ENCODE measurements around the gene COL6A1. TPM values are rescaled to one million over a fixed set of nuclear protein-coding genes. Genes with fewer than 3 reads are reported as not detected.
"Not testable (repeated sequence)": the region's sequence is repeated elsewhere in the genome, so short reads cannot be mapped to it uniquely, and the experiment has no call there.

Gene COL6A1
- total RNA-seq, 1 donor from 2014 or later: 65.5 TPM

DNA sequence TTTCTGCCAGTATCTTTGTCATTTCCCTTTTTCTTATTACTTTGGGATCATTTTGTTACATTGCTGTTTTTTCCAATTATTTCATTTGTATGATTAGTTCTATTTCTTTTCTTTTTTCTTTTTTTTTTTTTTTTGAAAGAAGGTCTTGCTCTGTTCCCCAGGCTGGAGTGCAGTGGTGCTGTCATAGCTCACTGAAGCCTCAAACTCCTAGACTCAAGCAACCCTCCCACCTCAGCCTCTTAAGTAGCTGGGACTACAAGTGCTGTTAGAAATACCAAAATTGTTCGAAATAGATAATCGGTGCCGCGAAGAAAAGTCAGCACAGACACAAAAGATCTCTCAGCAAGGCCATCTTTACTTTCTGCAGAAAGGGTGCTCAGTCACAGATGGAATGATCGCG, 26.6 kb upstream of the COL6A1 start:
- Mint-ChIP-seq H3K36me3 (ENCODE audit: low read depth, unreplicated experiment) (no peaks in the 10 kb centered on the region), H3K4me1 (ENCODE audit: unreplicated experiment) (no peaks in the 10 kb centered on the region), H3K4me3 (ENCODE audit: unreplicated experiment) (no peak overlapping the region), H3K27me3 (ENCODE audit: unreplicated experiment) (peaks cover 8% of the 10 kb centered on the region), H3K27ac (ENCODE audit: unreplicated experiment) (no peak overlapping the region), H3K9me3 (ENCODE audit: unreplicated experiment) (no peaks in the 10 kb centered on the region)
- TF ChIP-seq, protein P1, sequence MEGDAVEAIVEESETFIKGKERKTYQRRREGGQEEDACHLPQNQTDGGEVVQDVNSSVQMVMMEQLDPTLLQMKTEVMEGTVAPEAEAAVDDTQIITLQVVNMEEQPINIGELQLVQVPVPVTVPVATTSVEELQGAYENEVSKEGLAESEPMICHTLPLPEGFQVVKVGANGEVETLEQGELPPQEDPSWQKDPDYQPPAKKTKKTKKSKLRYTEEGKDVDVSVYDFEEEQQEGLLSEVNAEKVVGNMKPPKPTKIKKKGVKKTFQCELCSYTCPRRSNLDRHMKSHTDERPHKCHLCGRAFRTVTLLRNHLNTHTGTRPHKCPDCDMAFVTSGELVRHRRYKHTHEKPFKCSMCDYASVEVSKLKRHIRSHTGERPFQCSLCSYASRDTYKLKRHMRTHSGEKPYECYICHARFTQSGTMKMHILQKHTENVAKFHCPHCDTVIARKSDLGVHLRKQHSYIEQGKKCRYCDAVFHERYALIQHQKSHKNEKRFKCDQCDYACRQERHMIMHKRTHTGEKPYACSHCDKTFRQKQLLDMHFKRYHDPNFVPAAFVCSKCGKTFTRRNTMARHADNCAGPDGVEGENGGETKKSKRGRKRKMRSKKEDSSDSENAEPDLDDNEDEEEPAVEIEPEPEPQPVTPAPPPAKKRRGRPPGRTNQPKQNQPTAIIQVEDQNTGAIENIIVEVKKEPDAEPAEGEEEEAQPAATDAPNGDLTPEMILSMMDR (IDR thresholded peaks at IDR 0.05; ENCODE audit: unreplicated experiment): no peak
- no peak for DNase-seq (ENCODE audit: low spot score)

DNA sequence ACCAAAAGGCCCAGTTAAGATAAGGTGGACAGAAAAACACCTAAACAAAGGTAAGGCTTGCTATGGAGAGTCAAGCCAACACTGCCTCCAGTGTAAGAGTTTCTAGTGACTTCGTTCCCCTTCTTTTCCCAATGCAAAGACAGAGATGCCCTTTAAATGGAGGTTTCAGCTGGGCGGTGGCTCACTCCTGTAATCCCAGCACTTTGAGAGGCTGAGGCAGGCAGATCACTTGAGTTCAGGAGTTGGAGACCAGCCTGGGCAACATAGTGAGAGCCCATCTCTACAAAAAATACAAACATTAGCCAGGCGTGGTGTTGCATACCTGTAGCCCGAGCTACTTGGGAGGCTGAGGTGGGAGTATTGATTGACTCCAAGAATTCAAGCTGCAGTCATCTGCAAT, 24.0 kb upstream of the COL6A1 start:
- Mint-ChIP-seq H3K4me3 (ENCODE audit: unreplicated experiment) (no peak overlapping the region), H3K27me3 (ENCODE audit: unreplicated experiment) (peaks cover 6% of the 10 kb centered on the region), H3K4me1 (ENCODE audit: unreplicated experiment) (no peaks in the 10 kb centered on the region), H3K9me3 (ENCODE audit: unreplicated experiment) (peaks cover 5% of the 10 kb centered on the region), H3K36me3 (ENCODE audit: low read depth, unreplicated experiment) (peaks cover 16% of the 10 kb centered on the region), H3K27ac (ENCODE audit: unreplicated experiment) (no peak overlapping the region)
- no peak for DNase-seq (ENCODE audit: low spot score)
- TF ChIP-seq, protein P1 (IDR thresholded peaks at IDR 0.05; ENCODE audit: unreplicated experiment): no peak

DNA sequence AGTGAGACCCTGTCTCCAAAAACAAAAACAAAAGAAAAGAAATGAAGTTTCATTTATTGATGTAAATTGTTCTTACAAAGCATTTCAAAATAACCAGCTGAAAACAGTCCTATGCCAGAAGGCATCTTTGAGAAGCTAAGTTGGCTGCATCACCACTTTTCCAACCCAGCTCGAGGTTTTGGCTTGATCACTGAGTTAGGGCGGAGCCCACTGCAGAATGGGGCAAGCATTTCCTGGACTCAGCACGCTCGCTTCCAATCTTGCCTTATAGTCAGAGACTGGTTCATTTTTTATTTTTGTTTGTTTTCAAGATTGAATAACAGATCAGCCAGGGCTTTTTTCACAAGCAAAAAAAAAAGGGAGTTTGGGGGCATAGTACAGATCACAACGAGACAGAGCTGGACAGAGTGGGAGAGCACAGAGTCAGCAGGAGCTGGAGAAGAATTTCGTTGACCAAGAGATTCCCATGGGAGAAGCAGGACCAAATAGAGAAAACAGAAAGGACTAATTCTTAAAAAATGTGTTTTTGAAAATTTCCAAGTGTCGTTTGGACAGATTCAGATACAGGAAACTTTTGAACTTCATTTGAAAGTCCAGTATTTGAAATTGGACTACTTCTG, 23.5 kb upstream of the COL6A1 start:
- peaks cover 16% of the 10 kb centered on the region for H3K36me3 Mint-ChIP-seq (ENCODE audit: low read depth, unreplicated experiment)
- peaks cover 4% of the 10 kb centered on the region for H3K27me3 Mint-ChIP-seq (ENCODE audit: unreplicated experiment)
- H3K4me1 Mint-ChIP-seq (ENCODE audit: unreplicated experiment): no peaks in the 10 kb centered on the region
- TF ChIP-seq, protein P1 (IDR thresholded peaks at IDR 0.05; ENCODE audit: unreplicated experiment): no peak
- H3K27ac Mint-ChIP-seq (ENCODE audit: unreplicated experiment): no peak overlapping the region
- H3K9me3 Mint-ChIP-seq (ENCODE audit: unreplicated experiment): peaks cover 5% of the 10 kb centered on the region
- no peak for DNase-seq (ENCODE audit: low spot score)
- H3K4me3 Mint-ChIP-seq (ENCODE audit: unreplicated experiment): no peak overlapping the region

DNA sequence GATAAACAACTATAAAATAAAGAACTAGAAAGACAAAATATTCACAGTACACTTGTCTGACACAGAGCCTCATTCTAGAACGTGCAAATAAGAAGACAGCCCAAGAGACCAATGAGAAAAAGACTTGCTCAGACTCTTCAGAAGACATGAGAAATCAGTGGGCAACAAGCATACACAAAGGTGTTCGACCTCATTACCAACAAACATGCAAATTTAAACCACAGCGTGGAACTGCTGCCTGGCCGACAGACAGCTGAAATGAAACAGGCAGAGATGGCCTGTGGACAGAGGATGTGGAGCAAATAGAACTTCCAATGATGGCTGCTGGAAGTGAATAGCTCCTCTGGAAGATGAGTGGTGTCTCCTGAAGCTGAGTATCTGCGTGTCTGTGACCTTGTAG, 22.4 kb upstream of the COL6A1 start:
- no peak for DNase-seq (ENCODE audit: low spot score)
- Mint-ChIP-seq H3K27ac (ENCODE audit: unreplicated experiment) (no peak overlapping the region), H3K9me3 (ENCODE audit: unreplicated experiment) (peaks cover 5% of the 10 kb centered on the region), H3K36me3 (ENCODE audit: low read depth, unreplicated experiment) (peaks cover 16% of the 10 kb centered on the region), H3K4me1 (ENCODE audit: unreplicated experiment) (no peaks in the 10 kb centered on the region), H3K27me3 (ENCODE audit: unreplicated experiment) (peaks cover 4% of the 10 kb centered on the region), H3K4me3 (ENCODE audit: unreplicated experiment) (no peak overlapping the region)
- TF ChIP-seq, protein P1 (IDR thresholded peaks at IDR 0.05; ENCODE audit: unreplicated experiment): no peak

DNA sequence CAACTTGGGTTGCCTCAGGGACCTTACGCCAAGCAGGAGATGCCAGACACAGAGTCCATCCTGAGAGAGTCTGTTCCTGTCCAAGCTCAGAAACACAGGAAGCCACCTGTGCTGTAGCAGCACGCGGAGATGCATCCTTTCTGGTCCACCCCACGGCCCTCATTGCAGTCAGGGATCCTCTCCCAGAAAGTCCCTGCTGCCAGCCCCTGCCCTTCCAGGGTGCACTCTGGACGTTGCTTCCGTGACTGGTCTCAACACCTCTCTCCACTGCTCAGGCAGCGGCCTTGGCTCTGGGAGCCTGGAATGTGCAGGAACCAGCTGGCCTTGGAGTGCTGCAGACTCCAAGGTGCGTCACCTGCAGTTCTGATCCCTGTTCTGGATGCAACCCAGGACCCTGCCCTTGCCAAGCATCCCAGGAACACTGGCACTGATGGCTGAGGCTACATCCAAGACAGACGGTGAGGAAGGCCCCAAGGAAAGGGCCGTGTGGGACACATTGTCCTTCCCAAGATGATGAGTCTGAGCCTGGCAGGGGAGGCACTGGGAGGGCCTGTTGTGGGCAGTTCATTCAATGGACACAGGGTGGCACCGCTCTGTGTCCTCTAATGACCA, 21.7 kb upstream of the COL6A1 start:
- peaks cover 5% of the 10 kb centered on the region for H3K9me3 Mint-ChIP-seq (ENCODE audit: unreplicated experiment)
- peaks cover 4% of the 10 kb centered on the region for H3K27me3 Mint-ChIP-seq (ENCODE audit: unreplicated experiment)

DNA sequence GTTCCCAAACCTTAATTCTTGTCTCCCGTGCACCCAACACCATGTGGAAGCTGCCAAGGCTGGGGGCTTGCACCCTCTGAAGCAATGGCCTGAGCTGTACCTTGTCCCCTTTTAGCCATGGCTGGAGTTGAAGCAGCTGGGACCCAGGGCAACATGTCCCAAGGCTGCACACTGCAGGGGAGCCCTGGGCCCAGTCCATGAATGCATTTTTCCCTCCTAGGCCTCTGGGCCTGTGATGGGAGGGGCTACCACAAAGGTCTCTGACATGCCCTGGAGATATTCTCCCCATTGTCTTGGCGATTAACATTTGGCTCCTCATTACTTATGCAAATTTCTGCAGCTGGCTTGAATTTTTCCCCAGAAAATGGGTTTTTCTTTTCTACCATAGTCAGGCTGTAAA, 20.2 kb upstream of the COL6A1 start:
- H3K4me3 Mint-ChIP-seq (ENCODE audit: unreplicated experiment); H3K27ac Mint-ChIP-seq (ENCODE audit: unreplicated experiment); H3K27me3 Mint-ChIP-seq (ENCODE audit: unreplicated experiment); H3K9me3 Mint-ChIP-seq (ENCODE audit: unreplicated experiment); H3K4me1 Mint-ChIP-seq (ENCODE audit: unreplicated experiment); DNase-seq (ENCODE audit: low spot score): not testable (repeated sequence)
- peaks cover 16% of the 10 kb centered on the region for H3K36me3 Mint-ChIP-seq (ENCODE audit: low read depth, unreplicated experiment)

More for the DNA sequence above, 21.7 kb upstream of the COL6A1 start:
- TF ChIP-seq, protein P1 (IDR thresholded peaks at IDR 0.05; ENCODE audit: unreplicated experiment): no peak
- H3K27ac Mint-ChIP-seq (ENCODE audit: unreplicated experiment): no peak overlapping the region
- no peak for DNase-seq (ENCODE audit: low spot score)
- H3K36me3 Mint-ChIP-seq (ENCODE audit: low read depth, unreplicated experiment): peaks cover 16% of the 10 kb centered on the region
- no peak overlapping the region for H3K4me3 Mint-ChIP-seq (ENCODE audit: unreplicated experiment)
- no peaks in the 10 kb centered on the region for H3K4me1 Mint-ChIP-seq (ENCODE audit: unreplicated experiment)

All from endothelial cell (in vitro differentiated cells).